Activated effector memory CD4-positive, alpha-beta T cell treated with Interleukin-2 at 50 U/mL for 16 hours (primary cell): Measurements from ENCODE around the gene DCHS2.

Experiments used
- DNase-seq: peaks from one replicate; pipeline ENCODE4 v3.0.0-alpha.2; 2020

Gene DCHS2

GRCh38 chr4:154491341-154492271 lies at the start of gene DCHS2:
Gene DCHS2 (minus strand): TSS chr4:154491799. CDS start chr4:154491355, 444 bp downstream.
- DNase-seq: no peak

- no peak for DNase-seq
These were observed 42.7 kb upstream of the DCHS2 start for GRCh38 chr4:154534296-154534695.

GRCh38 chr4:154529728-154530519 lies 38.3 kb upstream of the DCHS2 start:
- no peak for DNase-seq

GRCh38 chr4:154528869-154529268 lies 37.3 kb upstream of the DCHS2 start:
- DNase-seq: no peak

GRCh38 chr4:154527308-154527707 lies 35.7 kb upstream of the DCHS2 start:
- no peak for DNase-seq

GRCh38 chr4:154526151-154526550 lies 34.6 kb upstream of the DCHS2 start:
- DNase-seq: no peak

GRCh38 chr4:154521607-154522006 lies 30.0 kb upstream of the DCHS2 start:
- no peak for DNase-seq

- no peak for DNase-seq
These were observed 27.6 kb upstream of the DCHS2 start for GRCh38 chr4:154519214-154519613.

GRCh38 chr4:154517591-154517990 lies 26.0 kb upstream of the DCHS2 start:
- no peak for DNase-seq

GRCh38 chr4:154516318-154517029 lies 24.9 kb upstream of the DCHS2 start:
- DNase-seq: no peak

GRCh38 chr4:154511981-154512380 lies 20.4 kb upstream of the DCHS2 start:
- no peak for DNase-seq

- DNase-seq: no peak
These were observed 19.9 kb upstream of the DCHS2 start for GRCh38 chr4:154511548-154511947.

GRCh38 chr4:154507156-154507555 lies 15.6 kb upstream of the DCHS2 start:
- no peak for DNase-seq

GRCh38 chr4:154506253-154506652 lies 14.7 kb upstream of the DCHS2 start:
- DNase-seq: no peak

- no peak for DNase-seq
These were observed 12.0 kb upstream of the DCHS2 start for GRCh38 chr4:154503598-154503997.

- no peak for DNase-seq
These were observed 10.5 kb upstream of the DCHS2 start for GRCh38 chr4:154502111-154502510.

GRCh38 chr4:154497889-154498288 lies 6.3 kb upstream of the DCHS2 start:
- no peak for DNase-seq

GRCh38 chr4:154495867-154496266 lies 4.3 kb upstream of the DCHS2 start:
- no peak for DNase-seq

- DNase-seq: no peak
These were observed 689 bp upstream of the DCHS2 start for GRCh38 chr4:154492288-154492687.

- no peak for DNase-seq
These were observed 837 bp downstream of the DCHS2 start for GRCh38 chr4:154490583-154491340.

- DNase-seq: no peak
These were observed 1.4 kb downstream of the DCHS2 start for GRCh38 chr4:154490234-154490582.

GRCh38 chr4:154489558-154490233 lies 1.9 kb downstream of the DCHS2 start:
- DNase-seq: no peak
